ENCODE results near the gene ITGA11.

- TF ChIP-seq YY1 (IDR thresholded peaks at IDR 0.05; ENCODE audit: insufficient read depth, insufficient read length) (no peak), ZNF274 (IDR thresholded peaks at IDR 0.05; ENCODE audit: low read depth, low read length) (no peak), SUZ12 (IDR thresholded peaks at IDR 0.05; ENCODE audit: extremely low read depth, insufficient read depth, insufficient read length) (no peak)
Measured at GRCh38 chr15:68402432-68403160, 29.4 kb downstream of the ITGA11 start.
